Epidermal melanocyte (primary cell): ENCODE data around the gene TNP1.

ENCODE experiments used
- DNase-seq: peaks from one replicate; pipeline ENCODE4 v3.0.0; 2011; ENCODE audit warnings: low spot score; ENCODE audit not compliant: insufficient read length

The TNP1 gene

DNA sequence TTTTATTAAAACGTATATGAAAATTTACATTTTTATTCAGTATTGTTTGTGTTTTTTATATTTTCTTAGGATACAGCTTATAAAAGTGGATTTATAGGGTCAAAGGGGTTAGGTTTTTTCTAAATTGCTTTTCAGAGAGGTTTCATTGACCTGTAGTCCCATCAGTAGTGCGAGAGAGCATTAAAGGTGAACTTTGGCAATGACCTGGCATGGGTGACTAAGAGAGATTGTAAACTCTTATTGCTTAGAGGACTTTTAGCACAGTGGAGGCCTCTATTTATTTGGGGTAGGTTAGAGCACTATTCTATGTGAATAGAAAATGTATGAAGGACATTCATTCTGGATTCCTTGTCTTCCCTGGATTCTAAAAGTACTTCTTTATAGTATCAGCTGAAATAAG is 16.0 kb upstream of the TNP1 start:
- no peak for DNase-seq

DNA sequence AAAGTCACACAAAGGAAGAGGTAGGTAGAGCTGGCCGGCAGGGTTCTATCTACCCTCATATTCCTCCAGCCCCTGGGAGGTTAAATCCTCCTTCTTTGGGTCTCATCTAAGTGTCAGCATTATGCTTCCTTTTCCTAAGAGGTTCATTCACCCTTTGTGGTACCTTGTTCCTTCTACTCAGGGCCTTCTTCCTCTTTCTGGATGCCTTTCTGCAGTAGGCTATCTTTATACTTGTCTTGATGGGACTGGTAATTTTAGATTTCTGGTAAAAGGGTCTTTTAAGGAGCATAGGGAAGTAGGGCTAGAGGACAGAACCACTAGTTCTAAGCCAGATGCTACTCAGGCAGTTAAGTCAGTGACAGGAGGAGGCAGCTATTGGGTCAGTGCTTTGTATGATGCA is 13.7 kb upstream of the TNP1 start:
- no peak for DNase-seq

DNA sequence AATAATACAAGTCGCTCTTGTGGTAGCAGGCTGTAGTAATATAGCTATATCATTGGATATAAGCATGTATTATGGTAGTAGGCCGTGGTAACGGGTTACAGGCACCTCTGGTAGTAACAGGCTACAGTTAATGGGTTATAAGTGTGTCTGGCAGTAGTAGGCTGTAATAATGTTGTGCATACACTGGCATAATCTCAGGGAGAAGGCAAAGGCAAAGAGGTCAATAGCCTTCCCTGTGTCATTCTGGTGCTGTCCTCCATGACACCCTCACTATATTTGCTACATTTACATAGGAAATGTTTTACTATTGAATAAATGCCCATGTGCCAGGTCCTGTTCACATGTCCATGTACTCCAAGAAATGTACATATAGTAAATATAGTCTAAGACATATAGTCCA is 12.8 kb upstream of the TNP1 start:
- DNase-seq: no peak

DNA sequence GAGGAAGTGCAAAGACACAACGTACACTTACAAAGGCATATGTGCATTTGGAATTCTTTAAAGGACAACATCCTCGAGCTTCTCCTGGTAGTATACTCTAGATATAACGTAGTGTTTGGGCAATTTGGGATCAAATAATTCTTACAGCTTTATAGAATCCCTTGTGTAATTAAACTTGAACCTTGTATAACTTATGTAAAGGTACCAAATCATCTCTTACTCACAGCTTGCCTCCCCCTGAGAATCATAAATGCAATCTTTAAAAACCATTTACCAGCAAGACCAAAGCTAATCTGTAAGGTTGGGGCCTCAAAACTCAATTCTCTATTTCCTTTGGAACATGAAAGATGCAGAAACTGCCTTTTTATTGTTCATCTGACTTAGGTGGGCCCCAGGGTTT is 12.2 kb upstream of the TNP1 start:
- no peak for DNase-seq

DNA sequence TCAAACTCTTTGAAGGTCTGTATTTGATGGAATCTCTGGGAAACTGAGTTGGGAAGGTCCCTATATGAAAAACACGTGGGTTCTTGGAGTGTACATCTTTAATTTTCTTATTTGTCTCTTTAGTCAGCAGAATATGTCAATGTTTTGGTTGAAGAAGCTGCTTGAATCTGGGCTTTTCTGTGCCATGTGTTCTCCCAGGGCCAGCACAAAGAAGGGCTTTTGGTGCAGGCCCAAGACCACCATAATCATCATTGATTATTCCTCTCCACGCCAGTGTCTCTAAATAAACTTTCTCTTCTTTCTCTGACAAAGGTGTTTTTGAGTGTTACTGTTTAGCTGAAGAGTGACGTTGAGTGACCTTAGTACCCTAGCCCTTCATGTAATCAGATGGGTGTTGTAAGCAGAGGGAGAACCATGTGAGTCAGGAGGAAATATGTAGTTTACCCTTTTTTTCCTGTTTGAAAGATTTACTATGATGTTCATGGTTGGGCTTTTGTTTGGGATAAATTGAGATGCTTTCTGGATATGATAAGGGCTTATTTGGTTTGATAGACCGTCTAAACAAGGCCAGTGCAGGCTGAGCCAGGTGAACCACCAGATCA is 11.6 kb upstream of the TNP1 start:
- DNase-seq: no peak

DNA sequence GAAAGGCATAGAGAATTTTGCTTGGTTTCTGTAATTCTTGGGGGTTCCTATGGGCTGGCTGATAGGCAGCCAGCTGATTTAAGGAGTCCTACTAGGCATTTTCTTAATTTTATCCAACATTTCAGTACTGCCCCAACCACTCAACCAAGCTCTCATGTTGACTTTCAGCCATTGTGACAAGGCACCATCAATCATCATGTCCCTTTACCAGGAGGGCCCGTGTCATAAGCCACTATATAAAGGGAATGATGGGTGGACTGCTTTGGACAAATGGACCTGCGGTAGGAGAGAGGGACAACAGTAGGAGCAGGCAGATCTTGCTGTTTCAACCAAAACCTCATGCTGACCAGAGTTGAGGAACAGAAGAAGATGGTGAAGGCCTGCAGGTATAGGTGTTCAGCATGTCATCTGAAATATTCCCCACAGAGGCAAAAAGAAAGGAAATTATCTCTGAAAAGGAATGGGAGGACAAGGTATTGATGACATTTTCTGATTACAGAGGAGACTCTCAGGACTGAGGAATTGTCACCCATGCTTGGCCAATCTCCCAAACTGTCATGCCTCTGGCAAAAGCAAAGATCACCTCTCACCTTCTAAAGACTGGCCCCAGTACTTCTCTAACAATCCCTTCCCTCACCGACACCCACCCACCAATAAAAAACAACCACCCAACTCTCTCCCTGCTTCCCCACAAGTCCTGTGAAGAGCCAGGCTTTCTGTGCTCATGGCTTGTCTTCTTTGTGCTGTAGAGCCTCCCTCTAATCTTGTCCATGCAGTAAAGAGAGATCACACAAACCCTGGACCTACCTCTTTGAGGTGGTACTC is 10.9 kb upstream of the TNP1 start:
- DNase-seq: no peak

DNA sequence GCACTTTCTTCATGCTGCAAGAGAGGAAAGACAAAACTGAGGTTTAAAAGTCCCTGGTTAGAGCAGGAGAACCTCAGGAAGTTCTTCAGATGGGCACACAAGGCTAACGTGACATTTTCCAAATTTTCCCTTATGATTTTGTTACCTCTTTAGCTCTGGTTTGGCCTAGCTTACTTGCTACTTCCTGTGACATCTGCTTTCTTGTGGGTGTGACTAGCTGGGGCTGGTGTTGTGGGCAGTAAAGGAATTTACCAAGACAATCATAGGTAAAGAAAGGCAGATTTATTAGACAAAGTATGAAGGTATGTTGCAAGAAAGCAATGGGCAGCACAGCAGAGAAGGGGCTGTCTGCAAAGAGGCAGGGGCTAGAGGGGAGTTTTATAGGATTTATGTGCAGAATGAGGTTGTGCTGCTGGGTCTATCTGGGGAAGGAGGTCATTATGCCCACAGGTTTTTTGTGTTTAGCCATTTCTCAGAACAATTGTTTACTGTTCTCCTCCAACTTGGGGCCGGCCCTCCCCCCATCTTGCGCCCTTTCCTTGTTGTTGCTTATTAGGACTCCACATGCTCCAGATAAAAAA is 6.7 kb upstream of the TNP1 start:
- DNase-seq: no peak

DNA sequence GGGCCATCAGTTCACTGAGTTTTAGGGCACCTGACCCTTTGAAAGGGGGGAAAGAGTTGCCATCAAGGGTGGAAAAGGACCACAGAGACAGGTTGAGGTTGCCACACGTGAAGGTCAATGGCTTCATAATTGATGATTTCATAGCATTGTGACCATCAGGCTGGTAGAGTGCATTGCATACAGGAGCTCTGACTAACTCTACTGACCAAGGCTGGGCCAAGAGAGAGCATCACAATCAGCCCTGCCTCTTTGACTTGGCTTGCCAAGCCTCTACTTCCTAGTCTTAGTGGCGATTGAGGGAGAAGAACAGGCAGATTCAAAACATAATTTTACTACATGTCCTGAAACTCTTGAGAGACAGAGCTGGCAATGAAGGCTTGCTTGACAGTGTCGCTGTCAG is 5.8 kb upstream of the TNP1 start:
- DNase-seq: no peak

DNA sequence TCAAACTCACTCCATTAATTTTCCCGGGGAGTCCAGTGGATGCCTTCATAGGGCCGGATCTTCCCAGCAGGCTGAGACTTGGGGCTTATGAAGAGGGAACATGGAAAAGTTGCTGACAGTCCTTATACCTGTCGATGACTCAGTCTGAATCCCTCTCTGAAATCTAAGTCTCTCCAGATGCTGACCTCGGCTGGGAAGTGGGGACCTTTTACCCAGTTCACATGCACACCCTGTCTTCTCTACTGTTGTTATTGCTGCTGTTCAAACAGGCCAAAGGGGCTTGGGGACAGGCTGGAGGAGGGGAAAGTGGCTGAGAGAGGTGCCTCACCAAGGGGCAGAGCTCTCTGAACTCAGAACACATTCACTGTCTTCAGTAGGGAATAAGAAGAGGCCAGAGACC is 4.1 kb upstream of the TNP1 start:
- DNase-seq: no peak

DNA sequence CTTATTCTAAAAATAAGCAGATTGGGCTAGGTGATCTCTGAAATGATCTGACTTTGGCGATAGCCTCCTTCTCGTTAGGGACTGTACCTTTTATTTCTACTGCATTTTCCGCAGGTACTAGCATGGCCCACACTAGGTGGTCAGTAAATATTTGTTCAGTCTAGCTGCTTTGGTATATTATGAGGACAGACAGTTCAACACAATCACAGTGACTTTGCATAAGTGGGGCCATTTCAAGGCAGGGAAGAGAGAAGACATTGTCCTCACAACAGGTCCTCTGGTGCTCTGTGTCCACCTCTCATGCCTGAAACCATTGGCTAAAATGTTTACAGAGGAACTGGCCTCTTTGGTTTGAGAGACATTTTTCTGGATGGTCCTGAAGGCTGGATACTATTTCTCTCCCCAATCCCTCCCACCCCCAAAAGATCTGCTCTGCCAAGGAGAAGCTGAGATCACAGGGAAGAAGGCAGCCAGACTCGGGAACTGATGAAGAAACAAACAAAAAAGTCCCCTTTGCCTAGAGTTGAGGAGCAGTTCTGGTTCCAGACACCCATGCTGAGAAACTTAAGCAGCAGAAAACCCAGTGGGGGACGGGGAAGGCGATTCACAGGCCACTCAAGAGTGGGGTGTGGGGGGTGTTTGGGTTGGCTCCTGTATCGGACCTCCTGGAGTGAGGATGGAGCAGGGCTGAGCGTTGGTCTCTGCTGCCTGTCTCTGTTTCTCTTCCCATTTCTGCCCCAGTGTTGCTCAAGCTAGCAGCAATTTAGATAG is 2.9 kb upstream of the TNP1 start:
- DNase-seq: no peak

DNA sequence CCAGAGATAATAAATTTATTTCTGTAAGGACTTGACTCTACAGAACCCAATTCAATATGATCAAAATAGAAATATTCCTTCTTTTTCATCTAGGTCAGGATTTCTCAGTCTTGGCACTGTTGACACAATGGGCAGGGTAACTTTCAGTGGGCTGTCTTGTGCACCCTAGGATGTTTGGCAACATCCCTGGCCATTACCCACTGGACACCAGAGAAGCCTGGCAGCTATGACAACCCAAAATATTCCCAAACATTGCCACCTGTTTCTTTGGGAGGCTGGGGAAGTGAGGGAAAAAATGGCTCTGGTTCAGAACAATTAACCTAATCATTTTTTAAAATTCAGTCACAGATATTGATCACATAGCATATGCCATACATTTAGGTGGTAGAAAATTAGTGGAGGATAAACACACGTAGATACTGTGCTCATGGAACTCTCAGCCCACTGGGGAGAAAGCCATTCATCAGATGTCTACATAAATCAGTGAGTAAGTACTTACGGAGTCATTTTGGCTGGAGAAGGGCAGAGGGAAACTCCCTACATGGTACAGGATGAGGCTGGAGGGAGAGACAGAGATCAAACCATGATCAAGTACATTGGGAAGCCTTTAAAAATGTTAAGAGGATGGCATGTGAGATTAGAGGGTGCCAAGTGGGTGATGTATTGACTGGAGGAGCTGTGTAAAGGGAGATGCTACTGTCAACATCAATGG is 718 bp upstream of the TNP1 start:
- DNase-seq: no peak

DNA sequence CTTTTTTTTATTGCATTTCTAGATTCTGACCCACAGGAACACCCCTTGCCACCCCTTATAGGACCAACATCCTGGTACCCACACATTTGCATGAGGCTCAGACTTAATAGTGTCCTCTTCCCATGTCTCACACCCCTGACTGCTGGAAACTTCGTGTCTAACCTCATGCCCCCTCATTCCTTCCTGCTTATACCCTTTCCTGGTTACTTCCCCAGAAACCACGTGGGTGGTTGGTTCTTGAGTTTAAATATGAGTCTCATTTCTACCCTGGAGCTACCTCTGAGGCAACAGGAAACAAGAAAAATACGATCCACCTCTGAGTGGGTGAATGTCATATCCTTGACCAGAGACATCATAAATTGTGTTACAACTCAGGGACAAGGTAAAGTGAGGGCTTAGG is 1.6 kb downstream of the TNP1 start:
- DNase-seq: no peak

DNA sequence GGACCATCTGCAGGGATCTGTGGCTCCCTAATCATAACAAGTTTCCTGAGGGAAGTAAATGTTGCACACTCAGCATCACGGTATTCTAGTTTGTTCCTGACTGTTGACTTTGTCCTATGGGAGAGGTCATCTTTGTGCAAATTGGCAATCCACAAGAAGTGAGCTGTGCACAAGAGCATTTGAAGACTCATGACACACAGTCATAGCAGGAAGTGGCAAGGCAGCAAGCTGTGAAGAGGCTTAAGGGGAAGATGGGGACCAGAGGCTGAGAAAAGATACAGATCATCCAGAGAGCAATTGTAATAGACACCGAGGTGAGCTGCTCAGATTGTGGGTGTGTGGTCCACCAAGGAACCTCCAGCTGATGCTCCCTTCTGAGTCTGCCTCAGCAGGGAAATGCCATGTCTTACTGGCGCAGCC is 2.7 kb downstream of the TNP1 start:
- no peak for DNase-seq

DNA sequence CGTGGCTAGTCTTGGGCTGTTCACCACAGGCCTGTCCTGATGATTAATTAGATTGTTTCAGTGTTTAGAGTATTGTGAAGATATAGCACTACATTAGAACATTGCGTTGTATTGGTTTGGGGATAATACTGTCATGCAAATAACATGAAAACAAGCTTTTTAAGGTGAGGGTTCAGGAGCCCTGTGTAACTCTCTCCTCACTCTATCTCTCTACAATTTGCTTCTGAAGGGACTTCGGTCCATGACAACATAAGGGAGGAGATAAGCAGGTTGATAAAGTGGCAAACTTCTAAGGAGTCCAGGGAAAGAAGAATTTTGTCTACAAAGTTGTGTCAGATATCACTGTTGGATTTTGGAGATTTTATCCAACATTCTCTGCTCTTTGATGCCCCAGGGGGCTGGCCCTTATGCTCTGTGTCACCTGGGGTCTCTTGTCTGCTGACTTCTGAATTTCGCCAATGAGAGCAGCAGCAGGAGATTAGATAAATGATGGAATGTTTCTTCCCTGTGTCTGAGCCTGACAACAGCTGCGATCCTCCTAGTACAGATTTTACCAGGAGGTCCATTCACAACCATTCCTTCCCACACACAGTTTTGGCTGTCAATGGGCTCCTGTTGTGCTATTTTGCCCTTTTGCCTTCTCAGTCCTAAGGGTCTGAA is 3.3 kb downstream of the TNP1 start:
- no peak for DNase-seq

DNA sequence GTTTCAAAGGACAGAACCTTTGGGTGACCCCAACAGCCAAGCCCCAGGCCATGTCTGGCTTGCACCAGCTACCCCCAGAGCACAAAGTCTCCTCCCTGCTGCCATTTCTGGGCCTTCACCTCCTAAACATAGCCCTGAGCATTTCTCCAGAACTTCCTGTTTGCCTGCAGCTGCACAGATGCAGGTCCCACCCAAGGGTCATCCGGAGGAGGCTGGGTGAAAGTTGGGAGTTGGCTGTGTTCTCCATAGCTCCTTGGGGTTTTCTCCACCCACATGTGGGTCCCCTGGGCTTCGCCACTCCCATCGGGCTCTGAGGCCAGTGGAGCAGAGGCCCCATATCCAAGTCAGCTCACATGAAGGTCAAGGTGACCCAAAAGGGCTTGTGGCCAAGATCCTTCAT is 4.3 kb downstream of the TNP1 start:
- DNase-seq: no peak

DNA sequence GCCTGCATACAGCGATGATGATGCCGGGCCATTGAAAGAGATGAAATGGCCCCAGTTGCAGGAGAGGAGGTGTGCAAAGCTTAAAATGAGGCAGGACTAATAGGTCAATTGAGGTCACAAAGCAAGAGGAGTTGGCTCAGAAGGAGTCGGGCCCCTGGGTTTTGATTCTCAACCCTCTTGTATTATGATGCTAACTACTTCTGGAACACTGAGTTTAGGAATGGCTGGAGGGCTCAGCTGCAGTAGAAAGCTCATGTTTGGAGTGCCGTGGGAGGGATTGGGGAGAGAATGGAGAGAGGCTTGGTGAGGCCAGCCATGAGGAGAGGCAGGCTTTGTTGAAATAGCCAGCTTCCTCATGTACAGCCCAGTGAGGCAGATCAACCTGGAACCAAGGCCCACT is 4.8 kb downstream of the TNP1 start:
- DNase-seq: no peak

DNA sequence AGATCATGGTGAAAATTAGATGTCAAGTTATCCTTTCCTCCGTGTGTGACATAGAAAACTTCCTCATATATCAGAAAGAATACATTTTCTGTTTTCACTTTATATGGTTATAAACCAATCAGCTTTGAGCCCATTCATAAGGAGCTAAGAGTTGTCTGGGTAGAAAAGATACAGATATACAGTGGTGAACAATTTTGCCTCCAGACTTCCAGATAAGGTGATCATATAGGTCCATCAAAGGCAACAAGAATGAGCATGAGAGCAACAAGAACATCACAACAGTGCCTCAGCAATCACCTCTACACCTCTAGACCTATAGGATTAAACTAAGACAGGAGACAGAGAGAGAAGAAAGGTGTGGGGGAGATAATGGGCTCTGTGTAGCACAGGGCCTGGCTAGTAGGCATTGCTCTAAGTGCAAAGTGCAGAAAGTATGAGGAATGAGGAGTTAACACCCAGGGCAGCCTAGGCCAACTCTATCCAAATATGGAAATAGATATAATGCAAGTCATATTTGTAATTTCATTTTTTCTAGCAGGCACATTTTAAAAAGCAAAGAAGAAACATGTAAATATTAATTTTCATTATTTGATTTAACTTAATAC is 8.3 kb downstream of the TNP1 start:
- no peak for DNase-seq

DNA sequence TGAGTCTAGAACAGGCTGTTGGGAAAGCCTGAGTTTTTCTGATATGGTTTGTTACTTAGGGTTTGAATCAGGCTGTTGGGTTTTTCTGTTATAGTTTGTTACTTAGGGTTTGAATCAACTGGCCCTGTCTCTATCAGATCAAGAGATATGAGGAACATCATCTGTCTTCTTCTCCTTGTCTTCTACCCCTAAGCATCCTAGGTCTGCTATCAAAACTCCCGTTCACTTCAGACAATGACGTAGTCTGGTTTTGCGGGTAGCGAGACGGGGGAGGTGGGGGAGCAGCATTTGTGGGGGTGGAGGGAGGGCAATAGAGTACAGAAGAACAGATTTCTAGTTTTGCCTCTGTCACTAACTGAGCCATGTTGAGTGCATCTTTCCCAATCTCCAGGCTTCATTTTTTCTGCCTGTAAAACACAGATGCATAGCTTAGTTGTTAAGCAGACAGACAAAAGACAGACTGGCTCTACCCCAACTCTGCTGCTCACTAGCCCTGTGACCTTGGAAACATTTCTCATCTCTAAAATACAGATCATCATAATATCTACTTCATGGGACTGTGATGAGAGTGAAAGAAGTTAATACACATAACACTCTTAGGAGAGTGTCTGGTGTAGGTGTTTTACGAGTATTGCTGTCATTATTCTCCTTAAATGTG is 9.1 kb downstream of the TNP1 start:
- no peak for DNase-seq

DNA sequence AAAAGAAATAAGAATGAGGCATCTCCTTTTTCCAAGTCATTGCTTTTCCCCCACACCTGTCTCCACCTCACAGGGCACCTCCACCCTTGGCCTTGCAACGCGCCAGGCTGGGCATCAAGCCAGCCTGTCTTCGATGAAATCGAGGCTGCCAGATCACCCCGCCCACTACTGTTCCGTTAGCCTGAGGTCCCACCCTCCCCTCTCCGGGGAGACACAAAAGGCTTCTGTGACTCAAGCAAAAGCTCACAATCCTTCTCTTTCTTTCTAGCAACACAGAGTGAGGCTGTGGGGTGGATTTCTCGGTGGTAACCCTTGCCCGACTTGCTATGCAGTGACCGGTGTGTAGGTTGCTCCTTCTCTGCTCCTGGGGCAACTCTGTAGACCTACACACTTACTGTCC is 9.9 kb downstream of the TNP1 start:
- peak; percentile 72 for DNase-seq

DNA sequence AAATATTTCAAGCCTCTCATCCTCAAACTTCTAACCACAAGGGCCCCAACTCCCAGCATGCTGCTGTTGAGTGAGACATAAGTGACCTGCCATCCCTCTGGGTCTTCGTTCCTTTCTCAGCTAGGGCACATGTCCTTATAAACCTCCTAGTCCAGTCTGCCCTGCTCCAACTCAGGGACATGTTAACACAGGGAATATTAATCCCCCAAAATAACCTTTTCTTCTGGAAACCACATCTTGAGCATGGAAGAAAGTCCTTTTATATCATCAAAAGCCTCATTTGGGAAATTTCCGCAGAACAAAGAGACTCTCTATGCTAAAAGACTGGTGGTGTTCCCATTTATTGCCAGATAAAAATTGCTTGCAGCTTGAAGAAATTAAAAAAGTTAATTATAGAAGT is 14.4 kb downstream of the TNP1 start:
- DNase-seq: peak; percentile 36
